HepG2 (cell line): ENCODE measurements around the gene UPB1. TPM values are rescaled to one million over a fixed set of nuclear protein-coding genes. Genes with fewer than 3 reads are reported as not detected.

Experiments used
- BRCA1 ChIP-seq: sonication (generic); formaldehyde crosslinking; IDR thresholded peaks from 2 replicates; pipeline ENCODE4 v1.4.0; 2020; ENCODE audit warnings: missing genetic modification reagents
- FOXO1 ChIP-seq: sonication (generic); formaldehyde crosslinking; IDR thresholded peaks from 2 replicates; pipeline ENCODE4 v1.4.0; 2020; ENCODE audit warnings: missing genetic modification reagents
- IRF9 ChIP-seq: sonication (generic); formaldehyde crosslinking; IDR thresholded peaks from 2 replicates; pipeline ENCODE4 v1.8.0; 2022; ENCODE audit warnings: missing genetic modification reagents, mild to moderate bottlenecking, borderline replicate concordance
- MTA1 ChIP-seq: sonication (generic); formaldehyde crosslinking; IDR thresholded peaks from 2 replicates; pipeline ENCODE4 v1.4.0; 2020; ENCODE audit warnings: missing genetic modification reagents, mild to moderate bottlenecking, borderline replicate concordance
- POLR2AphosphoS5 ChIP-seq: IDR thresholded peaks from 2 replicates; pipeline ENCODE4 v1.6.1; 2012; ENCODE audit warnings: low read depth, low read length
- RFX3 ChIP-seq: IDR thresholded peaks from 2 replicates; pipeline ENCODE4 v1.6.1; 2016; ENCODE audit warnings: missing biosample characterization, missing genetic modification reagents
- SAFB2 ChIP-seq: sonication (generic); formaldehyde crosslinking; IDR thresholded peaks from 2 replicates; pipeline ENCODE4 v1.5.1; 2020; ENCODE audit warnings: missing genetic modification reagents, low read depth, mild to moderate bottlenecking, borderline replicate concordance
- TAF1 ChIP-seq: sonication (generic); formaldehyde crosslinking; IDR thresholded peaks from 2 replicates; pipeline ENCODE4 v1.4.0; 2020; ENCODE audit warnings: missing genetic modification reagents
- U2AF1 ChIP-seq: fragments of 200-400 bp; formaldehyde crosslinking; optimal IDR thresholded peaks from 2 replicates; pipeline ENCODE3; 2017; ENCODE audit warnings: mild to moderate bottlenecking, low read depth, low read length
- ZNF234 ChIP-seq: sonication (generic); formaldehyde crosslinking; conservative IDR thresholded peaks from 2 replicates; pipeline ENCODE4 v1.5.1; 2020; ENCODE audit warnings: mild to moderate bottlenecking, missing genetic modification reagents
- ZNF607 ChIP-seq: sonication (generic); formaldehyde crosslinking; IDR thresholded peaks from 2 replicates; pipeline ENCODE4 v1.5.1; 2020; ENCODE audit warnings: missing genetic modification reagents, mild to moderate bottlenecking, borderline replicate concordance
- ZNF644 ChIP-seq: IDR thresholded peaks from 2 replicates; pipeline ENCODE4 v1.6.1; 2016; ENCODE audit warnings: low read depth
- ZNF709 ChIP-seq: sonication (generic); formaldehyde crosslinking; IDR thresholded peaks from 2 replicates; pipeline ENCODE4 v1.5.0; 2020; ENCODE audit warnings: mild to moderate bottlenecking, missing genetic modification reagents
- polyA plus RNA-seq, 8 experiments: library from polyadenylated mRNA; depleted of rRNA in 3 of 8; stranded (reverse) in 7 of 8; unstranded in 1 of 8; fragments of >200 nt; fragmentation: Illumina TruSeq in 4 of 8; extraction: Trizol in 4 of 8; gene quantifications; 2 replicates each; pipeline versions ENCODE4 v1.2.1 to v1.2.3, GENCODE V29; 2011 to 2016; ENCODE audit warnings: low read depth in 4 of 8, missing spikeins in 1 of 8, mixed read lengths in 1 of 8; ENCODE audit not compliant: insufficient read depth in 1 of 8
- total RNA-seq, 5 experiments: library from RNA; depleted of rRNA; stranded (reverse); fragments of >200 nt; fragmentation: Illumina TruSeq; extraction: Trizol; gene quantifications; 2 replicates each; pipeline ENCODE4 v1.2.3, GENCODE V29; 2016; ENCODE audit warnings: low read depth in 1 of 5
- TF ChIP-seq, protein P1 (sequence below): sonication (generic); formaldehyde crosslinking; IDR thresholded peaks from 2 replicates; pipeline ENCODE4 v1.4.0; 2020; ENCODE audit warnings: mild to moderate bottlenecking, missing genetic modification reagents
- TF ChIP-seq, protein P2 (sequence below), 2 experiments: sonication (generic) in 1 of 2; formaldehyde crosslinking in 1 of 2; IDR thresholded peaks; 2 replicates each; pipeline versions ENCODE4 v1.5.1 to v1.6.1; 2011 to 2020; ENCODE audit warnings: borderline replicate concordance in 1 of 2, low read depth in 1 of 2, low read length in 1 of 2, mild to moderate bottlenecking in 1 of 2, missing genetic modification reagents in 1 of 2, moderate library complexity in 1 of 2
- TF ChIP-seq, protein P3 (sequence below): IDR thresholded peaks from 2 replicates; pipeline ENCODE4 v1.6.1; 2018; ENCODE audit warnings: missing genetic modification reagents

Gene UPB1
- total and polyA plus RNA-seq, 2 of the 13 experiments (the other 11 are each of a cell fraction or from before 2014, with no cell fraction given): 0.38 to 1.2 TPM

DNA sequence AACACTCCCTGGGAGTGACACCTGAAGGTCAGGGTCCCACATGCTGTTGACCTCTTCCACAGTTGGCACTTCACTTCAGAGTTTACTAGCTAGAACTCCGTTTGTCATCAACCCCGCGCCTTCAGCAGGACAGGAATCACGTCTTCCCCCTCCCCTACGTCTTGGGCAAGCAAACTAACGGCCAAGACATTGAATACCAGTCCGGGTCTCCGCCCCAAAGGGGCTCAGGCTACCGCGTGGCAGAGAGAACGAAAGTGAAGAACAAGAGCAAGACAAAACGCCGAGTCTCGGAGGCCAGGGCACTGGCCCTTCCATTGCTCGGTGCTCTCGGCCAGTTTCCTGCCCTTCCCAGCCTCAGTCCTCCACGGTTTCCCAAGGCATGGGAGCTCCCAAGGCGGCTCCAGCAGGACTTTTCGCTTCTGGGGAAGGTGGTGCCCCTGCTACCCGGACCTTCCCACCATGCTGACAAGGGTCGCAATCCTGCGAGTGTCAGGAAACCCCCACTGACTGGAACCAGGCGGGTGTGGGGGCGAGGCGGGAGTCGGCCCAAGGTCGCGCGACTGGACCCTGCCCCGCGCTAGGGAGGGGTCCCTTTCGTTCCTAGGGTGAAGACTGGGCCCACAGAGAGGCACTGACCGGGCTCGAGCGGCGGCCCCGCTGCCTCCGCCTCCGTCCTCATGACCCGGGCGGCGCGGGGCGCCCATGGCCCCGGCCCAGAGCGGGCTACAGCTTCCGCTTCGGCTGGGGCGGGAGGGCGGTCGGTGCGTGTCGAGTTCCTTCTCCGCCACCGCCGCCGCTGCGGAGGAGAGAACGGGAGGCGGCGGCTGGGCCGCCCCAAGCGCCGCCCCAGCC lies 59.4 kb downstream of the UPB1 start, which contains the start of gene GUCD1 (continued):
- TF ChIP-seq, protein P1, sequence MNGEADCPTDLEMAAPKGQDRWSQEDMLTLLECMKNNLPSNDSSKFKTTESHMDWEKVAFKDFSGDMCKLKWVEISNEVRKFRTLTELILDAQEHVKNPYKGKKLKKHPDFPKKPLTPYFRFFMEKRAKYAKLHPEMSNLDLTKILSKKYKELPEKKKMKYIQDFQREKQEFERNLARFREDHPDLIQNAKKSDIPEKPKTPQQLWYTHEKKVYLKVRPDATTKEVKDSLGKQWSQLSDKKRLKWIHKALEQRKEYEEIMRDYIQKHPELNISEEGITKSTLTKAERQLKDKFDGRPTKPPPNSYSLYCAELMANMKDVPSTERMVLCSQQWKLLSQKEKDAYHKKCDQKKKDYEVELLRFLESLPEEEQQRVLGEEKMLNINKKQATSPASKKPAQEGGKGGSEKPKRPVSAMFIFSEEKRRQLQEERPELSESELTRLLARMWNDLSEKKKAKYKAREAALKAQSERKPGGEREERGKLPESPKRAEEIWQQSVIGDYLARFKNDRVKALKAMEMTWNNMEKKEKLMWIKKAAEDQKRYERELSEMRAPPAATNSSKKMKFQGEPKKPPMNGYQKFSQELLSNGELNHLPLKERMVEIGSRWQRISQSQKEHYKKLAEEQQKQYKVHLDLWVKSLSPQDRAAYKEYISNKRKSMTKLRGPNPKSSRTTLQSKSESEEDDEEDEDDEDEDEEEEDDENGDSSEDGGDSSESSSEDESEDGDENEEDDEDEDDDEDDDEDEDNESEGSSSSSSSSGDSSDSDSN: peak; percentile 52
- TF ChIP-seq, protein P2, sequence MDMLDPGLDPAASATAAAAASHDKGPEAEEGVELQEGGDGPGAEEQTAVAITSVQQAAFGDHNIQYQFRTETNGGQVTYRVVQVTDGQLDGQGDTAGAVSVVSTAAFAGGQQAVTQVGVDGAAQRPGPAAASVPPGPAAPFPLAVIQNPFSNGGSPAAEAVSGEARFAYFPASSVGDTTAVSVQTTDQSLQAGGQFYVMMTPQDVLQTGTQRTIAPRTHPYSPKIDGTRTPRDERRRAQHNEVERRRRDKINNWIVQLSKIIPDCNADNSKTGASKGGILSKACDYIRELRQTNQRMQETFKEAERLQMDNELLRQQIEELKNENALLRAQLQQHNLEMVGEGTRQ (IDR thresholded peaks at IDR 0.05; ENCODE audit: low read depth, low read length): no peak
- TF ChIP-seq, protein P2 (CRISPR knock-in tag; IDR thresholded peaks at IDR 0.05; ENCODE audit: borderline replicate concordance): no peak
- TF ChIP-seq ZNF644 (CRISPR knock-in tag) (no peak), ZNF607 (CRISPR knock-in tag) (peak; percentile 41), U2AF1 (no peak), RFX3 (no peak), POLR2AphosphoS5 (peak; percentile 31; the same call in 1 of the 2 replicates), FOXO1 (CRISPR knock-in tag) (0 out of 2 replicates have a peak, but pooled peaks have one; percentile 16), SAFB2 (CRISPR knock-in tag) (0 out of 2 replicates have a peak, but pooled peaks have one; percentile 56), ZNF709 (CRISPR knock-in tag) (0 out of 2 replicates have a peak, but pooled peaks have one; percentile 42), IRF9 (CRISPR knock-in tag) (peak; percentile 66; the same call in 1 of the 2 replicates), BRCA1 (CRISPR knock-in tag) (no peak), MTA1 (CRISPR knock-in tag) (peak; percentile 33; the same call in 1 of the 2 replicates), ZNF234 (CRISPR knock-in tag) (no peak), TAF1 (CRISPR knock-in tag) (peak; percentile 60)
- TF ChIP-seq, protein P3, sequence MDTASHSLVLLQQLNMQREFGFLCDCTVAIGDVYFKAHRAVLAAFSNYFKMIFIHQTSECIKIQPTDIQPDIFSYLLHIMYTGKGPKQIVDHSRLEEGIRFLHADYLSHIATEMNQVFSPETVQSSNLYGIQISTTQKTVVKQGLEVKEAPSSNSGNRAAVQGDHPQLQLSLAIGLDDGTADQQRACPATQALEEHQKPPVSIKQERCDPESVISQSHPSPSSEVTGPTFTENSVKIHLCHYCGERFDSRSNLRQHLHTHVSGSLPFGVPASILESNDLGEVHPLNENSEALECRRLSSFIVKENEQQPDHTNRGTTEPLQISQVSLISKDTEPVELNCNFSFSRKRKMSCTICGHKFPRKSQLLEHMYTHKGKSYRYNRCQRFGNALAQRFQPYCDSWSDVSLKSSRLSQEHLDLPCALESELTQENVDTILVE: peak; percentile 23; the same call in 1 of the 2 replicates
